ENCODE data around the gene PKP4.
"Not testable (repeated sequence)": the region's sequence is repeated elsewhere in the genome, so short reads cannot be mapped to it uniquely, and the experiment has no call there.

Gene PKP4

GRCh38 chr2:158693476-158693875 is 236.7 kb downstream of the PKP4 start:
- Histone ChIP-seq H3K79me2 (ENCODE audit: control insufficient read depth, insufficient read depth, low read length, unreplicated experiment) (no peaks in the 10 kb centered on the region), H3K27me3 (ENCODE audit: insufficient read depth, low read length) (no peaks in the 10 kb centered on the region), H3K4me3 (ENCODE audit: low read depth, low read length) (no peak overlapping the region), H2AFZ (ENCODE audit: low read length, unreplicated experiment) (no peak overlapping the region), H3K27ac (ENCODE audit: low read depth, low read length) (no peak overlapping the region), H3K4me1 (ENCODE audit: control insufficient read depth, insufficient read depth, low read length, unreplicated experiment) (peaks cover 10% of the 10 kb centered on the region), H3K36me3 (ENCODE audit: insufficient read depth, low read length) (no peaks in the 10 kb centered on the region)

- H3K4me3 ChIP-seq (ENCODE audit: low read depth, low read length), result no peak overlapping the region
- no peaks in the 10 kb centered on the region for H3K4me1 ChIP-seq (ENCODE audit: control insufficient read depth, insufficient read depth, low read length, unreplicated experiment)
- no peak overlapping the region for H2AFZ ChIP-seq (ENCODE audit: low read length, unreplicated experiment)
- H3K27me3 ChIP-seq (ENCODE audit: insufficient read depth, low read length), result no peaks in the 10 kb centered on the region
- no peaks in the 10 kb centered on the region for H3K79me2 ChIP-seq (ENCODE audit: control insufficient read depth, insufficient read depth, low read length, unreplicated experiment)
- H3K27ac ChIP-seq (ENCODE audit: low read depth, low read length), result no peak overlapping the region
- H3K36me3 ChIP-seq (ENCODE audit: insufficient read depth, low read length), result no peaks in the 10 kb centered on the region
Measured at GRCh38 chr2:158695305-158695704, 238.6 kb downstream of the PKP4 start.

GRCh38 chr2:158695744-158696143 is 239.0 kb downstream of the PKP4 start:
- not testable (repeated sequence) for H3K79me2 ChIP-seq (ENCODE audit: control insufficient read depth, insufficient read depth, low read length, unreplicated experiment); H3K27ac ChIP-seq (ENCODE audit: low read depth, low read length)

GRCh38 chr2:158699323-158699722 is 242.6 kb downstream of the PKP4 start:
- Histone ChIP-seq H3K27me3 (ENCODE audit: insufficient read depth, low read length) (no peaks in the 10 kb centered on the region), H3K4me3 (ENCODE audit: low read depth, low read length) (no peak overlapping the region), H3K27ac (ENCODE audit: low read depth, low read length) (no peak overlapping the region), H3K4me1 (ENCODE audit: control insufficient read depth, insufficient read depth, low read length, unreplicated experiment) (no peaks in the 10 kb centered on the region), H3K79me2 (ENCODE audit: control insufficient read depth, insufficient read depth, low read length, unreplicated experiment) (no peaks in the 10 kb centered on the region), H3K36me3 (ENCODE audit: insufficient read depth, low read length) (no peaks in the 10 kb centered on the region), H2AFZ (ENCODE audit: low read length, unreplicated experiment) (no peak overlapping the region)

More at GRCh38 chr2:158695744-158696143, 239.0 kb downstream of the PKP4 start:
- not testable (repeated sequence) for H3K27me3 ChIP-seq (ENCODE audit: insufficient read depth, low read length); H3K4me3 ChIP-seq (ENCODE audit: low read depth, low read length); H2AFZ ChIP-seq (ENCODE audit: low read length, unreplicated experiment); H3K36me3 ChIP-seq (ENCODE audit: insufficient read depth, low read length); H3K4me1 ChIP-seq (ENCODE audit: control insufficient read depth, insufficient read depth, low read length, unreplicated experiment)

GRCh38 chr2:158701101-158701500 is 244.3 kb downstream of the PKP4 start:
- H3K27me3 ChIP-seq (ENCODE audit: insufficient read depth, low read length), result peaks cover 8% of the 10 kb centered on the region; the same call in 1 of the 2 replicates
- no peak overlapping the region for H3K4me3 ChIP-seq (ENCODE audit: low read depth, low read length)
- H3K27ac ChIP-seq (ENCODE audit: low read depth, low read length), result no peak overlapping the region
- H3K36me3 ChIP-seq (ENCODE audit: insufficient read depth, low read length), result no peaks in the 10 kb centered on the region
- no peaks in the 10 kb centered on the region for H3K79me2 ChIP-seq (ENCODE audit: control insufficient read depth, insufficient read depth, low read length, unreplicated experiment)
- H2AFZ ChIP-seq (ENCODE audit: low read length, unreplicated experiment), result no peak overlapping the region
- no peaks in the 10 kb centered on the region for H3K4me1 ChIP-seq (ENCODE audit: control insufficient read depth, insufficient read depth, low read length, unreplicated experiment)

GRCh38 chr2:158702740-158703139 is 246.0 kb downstream of the PKP4 start:
- Histone ChIP-seq H3K79me2 (ENCODE audit: control insufficient read depth, insufficient read depth, low read length, unreplicated experiment) (no peaks in the 10 kb centered on the region), H3K4me3 (ENCODE audit: low read depth, low read length) (no peak overlapping the region), H3K36me3 (ENCODE audit: insufficient read depth, low read length) (no peaks in the 10 kb centered on the region)

GRCh38 chr2:158704724-158705465 is 248.1 kb downstream of the PKP4 start:
- H3K36me3 ChIP-seq (ENCODE audit: insufficient read depth, low read length); H3K4me3 ChIP-seq (ENCODE audit: low read depth, low read length); H3K4me1 ChIP-seq (ENCODE audit: control insufficient read depth, insufficient read depth, low read length, unreplicated experiment); H2AFZ ChIP-seq (ENCODE audit: low read length, unreplicated experiment); H3K79me2 ChIP-seq (ENCODE audit: control insufficient read depth, insufficient read depth, low read length, unreplicated experiment); H3K27ac ChIP-seq (ENCODE audit: low read depth, low read length): not testable (repeated sequence)
- peaks cover 11% of the 10 kb centered on the region; the same call in 1 of the 2 replicates for H3K27me3 ChIP-seq (ENCODE audit: insufficient read depth, low read length)

More at GRCh38 chr2:158702740-158703139, 246.0 kb downstream of the PKP4 start:
- no peak overlapping the region for H2AFZ ChIP-seq (ENCODE audit: low read length, unreplicated experiment)
- no peaks in the 10 kb centered on the region for H3K4me1 ChIP-seq (ENCODE audit: control insufficient read depth, insufficient read depth, low read length, unreplicated experiment)
- H3K27ac ChIP-seq (ENCODE audit: low read depth, low read length), result no peak overlapping the region
- H3K27me3 ChIP-seq (ENCODE audit: insufficient read depth, low read length), result peaks cover 11% of the 10 kb centered on the region; the same call in 1 of the 2 replicates

- H3K27ac ChIP-seq (ENCODE audit: low read depth, low read length), result no peak overlapping the region
Measured at GRCh38 chr2:158712791-158713522, 256.2 kb downstream of the PKP4 start.

GRCh38 chr2:158713523-158714138 is 256.9 kb downstream of the PKP4 start:
- Histone ChIP-seq H3K36me3 (ENCODE audit: insufficient read depth, low read length) (no peaks in the 10 kb centered on the region), H2AFZ (ENCODE audit: low read length, unreplicated experiment) (no peak overlapping the region), H3K4me1 (ENCODE audit: control insufficient read depth, insufficient read depth, low read length, unreplicated experiment) (no peaks in the 10 kb centered on the region), H3K79me2 (ENCODE audit: control insufficient read depth, insufficient read depth, low read length, unreplicated experiment) (no peaks in the 10 kb centered on the region), H3K27ac (ENCODE audit: low read depth, low read length) (no peak overlapping the region), H3K4me3 (ENCODE audit: low read depth, low read length) (no peak overlapping the region), H3K27me3 (ENCODE audit: insufficient read depth, low read length) (no peaks in the 10 kb centered on the region)

More at GRCh38 chr2:158712791-158713522, 256.2 kb downstream of the PKP4 start:
- Histone ChIP-seq H3K4me3 (ENCODE audit: low read depth, low read length) (no peak overlapping the region), H3K79me2 (ENCODE audit: control insufficient read depth, insufficient read depth, low read length, unreplicated experiment) (no peaks in the 10 kb centered on the region), H3K4me1 (ENCODE audit: control insufficient read depth, insufficient read depth, low read length, unreplicated experiment) (no peaks in the 10 kb centered on the region), H3K27me3 (ENCODE audit: insufficient read depth, low read length) (no peaks in the 10 kb centered on the region), H3K36me3 (ENCODE audit: insufficient read depth, low read length) (no peaks in the 10 kb centered on the region), H2AFZ (ENCODE audit: low read length, unreplicated experiment) (no peak overlapping the region)

- Histone ChIP-seq H3K4me3 (ENCODE audit: low read depth, low read length) (no peak overlapping the region), H3K36me3 (ENCODE audit: insufficient read depth, low read length) (no peaks in the 10 kb centered on the region), H3K79me2 (ENCODE audit: control insufficient read depth, insufficient read depth, low read length, unreplicated experiment) (no peaks in the 10 kb centered on the region), H2AFZ (ENCODE audit: low read length, unreplicated experiment) (no peak overlapping the region), H3K27me3 (ENCODE audit: insufficient read depth, low read length) (no peaks in the 10 kb centered on the region), H3K4me1 (ENCODE audit: control insufficient read depth, insufficient read depth, low read length, unreplicated experiment) (no peaks in the 10 kb centered on the region), H3K27ac (ENCODE audit: low read depth, low read length) (no peak overlapping the region)
Measured at GRCh38 chr2:158714420-158714819, 257.7 kb downstream of the PKP4 start.

All from ACC112 (cell line).